Right lung (tissue), 5 donors: ENCODE results near the gene KLF13. TPM values are rescaled to one million over a fixed set of nuclear protein-coding genes. Genes with fewer than 3 reads are reported as not detected.

Experiments
- DNase-seq, 2 donors: peaks; one replicate each; pipeline ENCODE4 v3.0.0-alpha.2; 2013
- polyA plus RNA-seq, 5 donors: library from polyadenylated mRNA; unstranded; fragments of 120-200 nt; gene quantifications; one replicate each; pipeline versions ENCODE4 v1.2.1 to v1.2.3, GENCODE V29; 2013; ENCODE audit warnings: inconsistent platforms in 1 of 5, low replicate concordance in 1 of 5; ENCODE audit not compliant: insufficient read length in 5 of 5, insufficient read depth in 1 of 5

The KLF13 gene
- polyA plus RNA-seq, 5 donors = 38.6 to 57.7 (median 52.7) TPM

DNA sequence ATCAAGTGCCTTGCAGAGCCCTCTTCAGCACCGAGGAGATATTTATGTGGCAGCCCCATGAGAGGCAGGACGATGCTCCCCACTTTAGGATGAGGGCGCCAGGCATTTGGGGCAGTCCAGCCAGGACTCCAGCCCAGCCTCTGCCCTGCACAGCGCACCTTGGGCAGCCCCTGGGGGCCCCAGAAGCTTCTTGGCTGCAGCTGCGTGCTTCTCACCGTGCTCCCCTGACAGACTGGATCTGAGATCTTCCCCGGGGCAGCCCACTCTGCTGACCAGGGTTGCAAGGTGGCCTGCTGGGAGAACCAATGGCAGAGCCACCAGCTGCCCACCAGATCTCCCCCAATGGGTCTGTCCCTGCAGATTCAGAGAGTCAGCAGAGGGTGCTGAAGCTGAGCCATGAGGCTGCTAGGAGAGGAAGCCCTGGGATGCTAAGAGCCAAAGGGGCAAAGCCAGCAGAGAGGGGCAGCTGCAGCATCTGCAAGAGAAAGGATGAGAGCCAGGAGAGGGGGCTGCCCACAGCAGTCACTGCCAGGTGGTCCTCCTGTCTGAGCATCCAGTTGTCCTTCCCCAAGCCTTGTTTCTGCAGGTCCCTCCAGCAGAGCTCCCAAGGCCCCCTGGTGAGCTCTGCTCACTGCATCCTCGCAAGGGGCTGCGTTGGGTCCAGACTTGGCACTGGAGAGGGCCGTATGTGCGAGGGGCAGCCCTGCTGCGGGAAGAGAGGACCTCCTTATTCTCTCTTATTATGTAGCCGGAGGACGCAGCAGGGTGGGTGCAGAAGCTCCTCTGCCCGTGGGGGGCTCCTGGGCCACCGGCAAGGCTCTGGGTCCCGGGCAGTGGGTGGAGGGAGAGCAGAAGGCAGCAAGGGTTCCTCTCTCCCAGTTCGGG is 14.7 kb upstream of the KLF13 start:
- no peak for DNase-seq

- no peak for DNase-seq
Measured at GRCh38 chr15:31313223-31313622, 13.4 kb upstream of the KLF13 start.

- no peak for DNase-seq
Measured at GRCh38 chr15:31314380-31314779, 12.3 kb upstream of the KLF13 start.

- no peak for DNase-seq
Measured at GRCh38 chr15:31316135-31316795, 10.4 kb upstream of the KLF13 start.

GRCh38 chr15:31317017-31317416 is 9.6 kb upstream of the KLF13 start:
- no peak for DNase-seq

GRCh38 chr15:31317421-31318327 is 9.0 kb upstream of the KLF13 start:
- DNase-seq = no peak

- DNase-seq = no peak
Measured at GRCh38 chr15:31318429-31318828, 8.2 kb upstream of the KLF13 start.

DNA sequence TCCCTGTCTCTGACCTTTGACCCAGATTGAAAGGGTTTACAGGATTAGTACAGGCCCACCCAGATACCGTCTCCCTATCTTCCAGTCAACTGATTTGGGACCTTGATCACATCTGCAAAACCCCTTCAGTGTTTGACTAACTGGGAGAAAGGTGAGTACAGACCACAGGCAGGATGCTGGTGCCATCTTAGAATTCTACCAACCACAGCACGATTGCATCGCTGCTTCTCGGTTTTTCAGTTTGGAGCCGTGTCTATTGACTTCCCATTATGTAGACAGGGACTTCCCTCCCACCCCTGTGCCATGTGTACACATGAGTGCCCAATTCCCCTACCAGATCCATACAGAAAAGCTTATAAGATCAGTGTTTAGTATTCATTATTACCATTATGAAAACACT is 6.6 kb upstream of the KLF13 start:
- no peak for DNase-seq

DNA sequence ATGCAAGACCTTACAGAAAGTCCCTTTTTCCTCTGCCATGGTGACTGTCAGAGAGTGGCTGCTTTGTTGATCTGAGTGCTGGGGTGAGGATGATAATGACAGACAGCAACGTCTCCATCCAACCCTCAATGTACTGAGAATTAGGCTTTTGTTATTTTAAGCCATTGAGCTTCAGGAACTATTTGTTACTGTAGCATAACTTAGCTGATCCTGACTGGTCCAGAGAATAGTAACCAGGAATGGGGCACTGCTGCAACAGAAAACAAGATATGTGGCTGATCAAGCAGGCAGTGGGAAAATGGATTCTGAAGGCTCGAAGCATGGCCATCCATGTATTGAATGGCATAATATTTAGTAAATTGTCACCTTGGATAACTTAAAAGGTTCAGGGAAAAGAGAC is 5.2 kb upstream of the KLF13 start:
- no peak for DNase-seq

GRCh38 chr15:31322504-31322903 is 4.1 kb upstream of the KLF13 start:
- no peak for DNase-seq

DNA sequence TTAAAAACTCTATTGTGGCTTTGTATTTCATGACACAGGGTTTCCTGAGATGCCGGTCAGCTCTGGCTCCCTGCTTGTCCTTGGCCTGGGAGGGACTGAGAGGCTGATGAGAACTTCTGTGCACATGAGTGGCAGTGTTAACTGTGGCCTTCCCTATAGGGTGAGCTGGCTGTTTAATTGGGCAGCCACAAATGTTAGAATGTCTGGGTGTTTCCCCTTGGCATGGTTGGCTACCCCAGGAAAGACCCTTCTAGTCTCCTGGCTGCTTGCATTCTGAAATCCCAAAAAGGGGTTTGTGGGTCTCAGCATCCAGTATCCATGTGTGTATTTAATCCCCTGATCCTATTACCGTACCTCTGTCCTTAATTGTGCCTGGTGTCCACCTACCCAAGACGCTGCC is 3.0 kb upstream of the KLF13 start:
- no peak for DNase-seq

DNA sequence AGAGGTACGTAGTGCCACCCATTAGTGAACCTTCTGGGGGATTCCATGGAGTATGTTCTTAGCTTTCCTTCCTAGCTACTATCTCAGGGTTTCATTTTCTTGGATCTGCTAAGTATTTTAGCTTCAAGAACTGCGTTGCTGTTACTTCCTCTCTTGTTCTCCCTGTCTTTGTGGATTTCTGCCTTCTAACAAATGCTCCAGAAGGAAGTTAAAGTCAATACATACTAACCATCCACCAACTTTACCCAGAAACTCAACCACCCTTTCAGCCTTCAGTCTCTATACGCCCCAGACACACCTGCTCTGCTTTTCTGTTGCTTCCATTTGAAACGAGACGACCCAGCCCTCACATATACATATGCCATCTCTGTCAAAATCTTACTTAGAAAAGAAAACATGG is 2.4 kb upstream of the KLF13 start:
- DNase-seq = no peak

- DNase-seq = no peak
Measured at GRCh38 chr15:31324806-31325594, 1.6 kb upstream of the KLF13 start.

- DNase-seq = peak; percentile 86 to 88
Measured at GRCh38 chr15:31325595-31326155, 960 bp upstream of the KLF13 start.

GRCh38 chr15:31326875-31327668 is 437 bp downstream of the KLF13 start:
- DNase-seq = no peak

DNA sequence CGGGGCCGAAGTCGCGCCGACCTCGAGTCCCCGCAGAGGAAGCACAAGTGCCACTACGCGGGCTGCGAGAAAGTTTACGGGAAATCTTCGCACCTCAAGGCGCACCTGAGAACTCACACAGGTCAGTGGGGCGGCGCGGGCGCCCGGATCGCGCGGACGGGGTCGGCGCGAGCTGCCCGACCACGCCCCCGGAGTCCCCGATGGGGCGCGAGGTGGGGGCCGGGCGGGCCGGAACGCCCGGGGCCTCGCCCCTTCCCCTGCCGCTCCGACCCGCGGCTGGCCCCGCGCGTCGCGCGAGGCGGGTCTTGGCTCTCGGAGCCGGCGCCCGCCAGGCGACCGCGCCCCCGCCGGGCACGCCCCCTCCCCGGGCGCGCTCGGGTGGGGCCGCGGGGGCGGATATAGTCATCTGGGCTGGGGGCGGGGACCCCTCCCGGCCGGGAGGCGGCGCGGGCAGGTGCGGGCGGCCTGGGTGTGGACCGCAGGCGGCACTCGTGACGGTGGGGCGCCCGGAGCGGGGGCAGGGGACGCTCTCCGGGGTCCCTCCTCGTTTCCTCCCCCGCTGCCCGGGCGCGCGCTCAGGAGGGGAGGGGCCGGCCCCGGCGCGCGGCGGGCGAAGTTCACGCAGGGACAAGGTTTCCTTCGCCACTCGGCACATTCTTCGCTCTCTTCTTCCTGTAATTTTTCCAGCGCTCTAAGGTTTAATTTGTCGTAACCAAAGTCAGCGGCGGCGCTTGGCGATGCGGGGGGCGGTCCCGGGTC is 1.2 kb downstream of the KLF13 start:
- DNase-seq = peak; percentile 52 to 55

DNA sequence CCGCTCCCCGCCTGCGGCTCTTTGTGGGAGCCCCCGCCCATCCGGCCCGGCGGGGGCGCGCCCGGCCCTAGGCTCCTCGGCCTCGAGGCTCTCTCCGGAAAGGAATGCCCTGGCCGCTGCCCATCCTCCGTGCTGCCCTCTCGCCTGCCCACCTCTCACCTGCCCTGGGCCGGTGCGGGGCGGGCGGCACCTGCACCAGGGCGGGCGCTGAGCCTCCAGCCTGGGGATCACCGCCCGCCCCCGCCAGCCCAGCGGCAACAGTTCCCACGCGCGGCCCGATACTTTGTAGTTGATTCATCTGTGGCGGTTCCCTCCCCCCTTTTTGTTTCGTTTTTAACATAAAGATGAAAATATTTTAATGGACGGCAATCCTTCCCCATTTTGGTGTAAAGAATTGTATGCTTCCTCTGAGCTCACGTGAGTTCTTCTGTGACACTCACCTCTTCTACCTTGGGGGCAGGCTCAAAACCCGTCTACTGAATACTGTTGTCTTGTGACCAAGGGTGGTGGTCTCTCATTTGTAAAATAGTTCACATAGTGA is 1.9 kb downstream of the KLF13 start:
- DNase-seq = no peak

- DNase-seq = no peak
Measured at GRCh38 chr15:31328969-31329639, 2.5 kb downstream of the KLF13 start.

DNA sequence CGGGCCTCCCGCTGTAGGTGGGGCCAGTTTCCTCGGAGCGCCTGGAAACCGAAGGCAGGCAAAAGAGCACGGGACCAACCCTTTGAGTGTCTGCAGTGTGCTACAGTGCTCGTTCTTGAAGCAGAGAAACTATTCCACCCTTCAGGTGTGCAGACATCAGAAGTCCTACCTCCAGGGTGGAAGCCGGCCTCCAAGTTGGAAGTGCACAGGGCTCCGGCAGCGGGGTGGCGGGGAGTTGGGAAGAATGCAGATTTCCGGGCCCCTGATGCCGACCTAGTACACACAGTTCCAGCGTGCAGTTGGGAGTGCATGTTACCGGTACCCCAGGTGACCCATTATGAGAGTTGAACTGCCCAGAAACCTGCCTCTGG is 3.0 kb downstream of the KLF13 start:
- no peak for DNase-seq
